ENCODE measurements around the gene ATP13A1. TPM values are rescaled to one million over a fixed set of nuclear protein-coding genes. Genes with fewer than 3 reads are reported as not detected.

ATP13A1 gene
- total and polyA plus RNA-seq, 2 donors (not counting 3 experiments of a cell fraction or from before 2014, with no cell fraction given): 36.9 to 48.7 TPM

GRCh38 chr19:19655641-19656343, 7.7 kb downstream of the ATP13A1 start:
- Histone ChIP-seq H3K4me3 (replicated peaks in 1 of 3; ENCODE audit: insufficient read depth in 1 of 3, low read depth in 1 of 3, low read length in 3 of 3) (no peak overlapping the region), H3K9me1 (replicated peaks; ENCODE audit: control insufficient read depth, extremely low read depth, insufficient read depth, low read length) (no peaks in the 10 kb centered on the region), H3K27ac (ENCODE audit: insufficient read depth, low read depth, low read length) (no peak overlapping the region), H3K4me2 (ENCODE audit: insufficient read depth, low read length) (no peak overlapping the region), H3K9me3 (replicated peaks; ENCODE audit: control insufficient read depth, insufficient read depth, low read length) (no peaks in the 10 kb centered on the region), H4K20me1 (replicated peaks; ENCODE audit: control insufficient read depth, extremely low read depth, insufficient read depth, low read length) (no peaks in the 10 kb centered on the region), H2AFZ (ENCODE audit: low read depth, low read length) (no peak overlapping the region), H3K79me2 (ENCODE audit: control insufficient read depth, insufficient read depth, low read length) (peaks cover 1% of the 10 kb centered on the region), H3K4me1 (ENCODE audit: control insufficient read depth, extremely low read depth, insufficient read depth, low read length) (no peaks in the 10 kb centered on the region), H3K27me3 (ENCODE audit: control insufficient read depth in 2 of 2, insufficient read depth in 2 of 2, low read length in 2 of 2) (no peaks in the 10 kb centered on the region), H3K9ac (replicated peaks; ENCODE audit: extremely low read depth, insufficient read depth, low read length) (no peak overlapping the region), H3K36me3 (ENCODE audit: control insufficient read depth in 2 of 2, extremely low read depth in 1 of 2, insufficient read depth in 2 of 2, low read length in 2 of 2) (peaks cover 14 to 72% of the 10 kb centered on the region in 2 experiments)
- DNase-seq (ENCODE audit: low read depth, low spot score): no peak
- TF ChIP-seq, protein P1, sequence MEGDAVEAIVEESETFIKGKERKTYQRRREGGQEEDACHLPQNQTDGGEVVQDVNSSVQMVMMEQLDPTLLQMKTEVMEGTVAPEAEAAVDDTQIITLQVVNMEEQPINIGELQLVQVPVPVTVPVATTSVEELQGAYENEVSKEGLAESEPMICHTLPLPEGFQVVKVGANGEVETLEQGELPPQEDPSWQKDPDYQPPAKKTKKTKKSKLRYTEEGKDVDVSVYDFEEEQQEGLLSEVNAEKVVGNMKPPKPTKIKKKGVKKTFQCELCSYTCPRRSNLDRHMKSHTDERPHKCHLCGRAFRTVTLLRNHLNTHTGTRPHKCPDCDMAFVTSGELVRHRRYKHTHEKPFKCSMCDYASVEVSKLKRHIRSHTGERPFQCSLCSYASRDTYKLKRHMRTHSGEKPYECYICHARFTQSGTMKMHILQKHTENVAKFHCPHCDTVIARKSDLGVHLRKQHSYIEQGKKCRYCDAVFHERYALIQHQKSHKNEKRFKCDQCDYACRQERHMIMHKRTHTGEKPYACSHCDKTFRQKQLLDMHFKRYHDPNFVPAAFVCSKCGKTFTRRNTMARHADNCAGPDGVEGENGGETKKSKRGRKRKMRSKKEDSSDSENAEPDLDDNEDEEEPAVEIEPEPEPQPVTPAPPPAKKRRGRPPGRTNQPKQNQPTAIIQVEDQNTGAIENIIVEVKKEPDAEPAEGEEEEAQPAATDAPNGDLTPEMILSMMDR (IDR thresholded peaks at IDR 0.05; ENCODE audit: extremely low read depth in 1 of 2, insufficient read depth in 1 of 2, low read depth in 1 of 2, low read length in 2 of 2): no peak
- TF ChIP-seq, protein P2, sequence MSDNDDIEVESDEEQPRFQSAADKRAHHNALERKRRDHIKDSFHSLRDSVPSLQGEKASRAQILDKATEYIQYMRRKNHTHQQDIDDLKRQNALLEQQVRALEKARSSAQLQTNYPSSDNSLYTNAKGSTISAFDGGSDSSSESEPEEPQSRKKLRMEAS (IDR thresholded peaks at IDR 0.05; ENCODE audit: insufficient read depth, insufficient read length): no peak
- TF ChIP-seq EZH2 (IDR thresholded peaks at IDR 0.05; ENCODE audit: borderline replicate concordance, low read depth, low read length, severe bottlenecking) (no peak), JUN (IDR thresholded peaks at IDR 0.05; ENCODE audit: borderline replicate concordance, insufficient read depth, insufficient read length, low read depth) (no peak), GATA2 (IDR thresholded peaks at IDR 0.05; ENCODE audit: insufficient read depth, insufficient read length, low read depth, low read length) (no peak), FOS (IDR thresholded peaks at IDR 0.05; ENCODE audit: borderline replicate concordance, insufficient read depth, low read length) (no peak), POLR2A (IDR thresholded peaks at IDR 0.05; ENCODE audit: low read depth, low read length) (no peak), MYC (IDR thresholded peaks at IDR 0.05; ENCODE audit: low read depth, low read length) (no peak)
- FAIRE-seq: no peak
- dilution Hi-C loops (cut with MboI; ENCODE audit: extremely low pct_ligation_motif_present, low sequenced_read_pairs) (no loop called here), intact Hi-C loops (cut with micrococcal nuclease) (no loop called here)
- CTCF ChIA-PET: no interaction called here
- POLR2A ChIA-PET: no interaction called here
- no TSS peak for BruUV-seq (replicated peaks)
